Activated T-helper 9 cell treated with anti-CD3 and anti-CD28 coated beads, Interleukin-2, amount 50 U/mL, for 16 hours (primary cell): ENCODE data around the gene AVEN.
"Not testable (repeated sequence)": the region's sequence is repeated elsewhere in the genome, so short reads cannot be mapped to it uniquely, and the experiment has no call there.

Experiments
- DNase-seq: peaks from one replicate; pipeline ENCODE4 v3.0.0-alpha.2; 2020; ENCODE audit warnings: low read depth

Gene AVEN

GRCh38 chr15:34038871-34039789 lies at the start of gene AVEN:
Gene AVEN, minus strand, starts transcription at chr15:34039204. Its CDS starts 158 bp downstream, at chr15:34039046.
- DNase-seq, result peak; percentile 46

GRCh38 chr15:34085746-34086145 lies 46.7 kb upstream of the AVEN start:
- no peak for DNase-seq

- DNase-seq, result no peak
Observed at GRCh38 chr15:34084086-34084485, 45.1 kb upstream of the AVEN start.

GRCh38 chr15:34079904-34080303 lies 40.9 kb upstream of the AVEN start:
- no peak for DNase-seq

GRCh38 chr15:34078900-34079299 lies 39.9 kb upstream of the AVEN start:
- no peak for DNase-seq

GRCh38 chr15:34076785-34077184 lies 37.8 kb upstream of the AVEN start:
- DNase-seq, result no peak

- DNase-seq, result no peak
Observed at GRCh38 chr15:34070003-34070402, 31.0 kb upstream of the AVEN start.

GRCh38 chr15:34065941-34066340 lies 26.9 kb upstream of the AVEN start:
- no peak for DNase-seq

- no peak for DNase-seq
Observed at GRCh38 chr15:34065261-34065660, 26.3 kb upstream of the AVEN start.

- no peak for DNase-seq
Observed at GRCh38 chr15:34064438-34064837, 25.4 kb upstream of the AVEN start.

GRCh38 chr15:34059946-34060345 lies 20.9 kb upstream of the AVEN start:
- DNase-seq, result no peak

- no peak for DNase-seq
Observed at GRCh38 chr15:34059476-34059875, 20.5 kb upstream of the AVEN start.

- DNase-seq, result no peak
Observed at GRCh38 chr15:34056911-34057310, 17.9 kb upstream of the AVEN start.

- DNase-seq, result no peak
Observed at GRCh38 chr15:34055868-34056595, 17.0 kb upstream of the AVEN start.

- no peak for DNase-seq
Observed at GRCh38 chr15:34054081-34054707, 15.2 kb upstream of the AVEN start.

- not testable (repeated sequence) for DNase-seq
Observed at GRCh38 chr15:34050385-34050784, 11.4 kb upstream of the AVEN start.

- no peak for DNase-seq
Observed at GRCh38 chr15:34049112-34049511, 10.1 kb upstream of the AVEN start.

GRCh38 chr15:34047893-34048775 lies 9.1 kb upstream of the AVEN start:
- no peak for DNase-seq

- DNase-seq, result no peak
Observed at GRCh38 chr15:34046471-34047145, 7.6 kb upstream of the AVEN start.

GRCh38 chr15:34043813-34044212 lies 4.8 kb upstream of the AVEN start:
- DNase-seq, result no peak

- no peak for DNase-seq
Observed at GRCh38 chr15:34043391-34043790, 4.4 kb upstream of the AVEN start.
